Measurements from ENCODE around the gene CWC25. TPM values are rescaled to one million over a fixed set of nuclear protein-coding genes. Genes with fewer than 3 reads are reported as not detected.
"Not testable (repeated sequence)": the region's sequence is repeated elsewhere in the genome, so short reads cannot be mapped to it uniquely, and the experiment has no call there.

Gene CWC25
- polyA plus RNA-seq, 1 donor (not counting 4 experiments of a cell fraction or from before 2014, with no cell fraction given), result 14.9 TPM

DNA sequence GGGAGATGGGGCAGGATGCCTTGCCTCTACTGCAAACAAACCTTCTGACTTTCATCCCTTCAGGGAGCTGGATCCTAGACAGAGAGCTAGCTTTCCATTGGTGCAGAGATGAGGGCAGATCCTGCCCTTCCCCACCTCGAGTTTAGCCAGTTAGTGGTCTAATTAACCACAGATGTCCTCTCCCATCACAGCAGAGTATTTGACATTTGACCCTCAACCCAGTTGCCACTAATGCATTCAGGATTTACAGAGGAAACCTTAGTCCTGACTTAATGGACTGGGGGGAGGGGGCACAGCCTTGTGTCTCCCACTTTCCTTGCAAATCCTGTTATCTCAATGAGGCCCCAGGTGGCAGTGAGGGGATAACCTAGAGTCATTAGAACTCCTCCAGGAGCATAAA lies 35.9 kb downstream of the CWC25 start:
- no peaks in the 10 kb centered on the region for H3K9me3 ChIP-seq (ENCODE audit: control insufficient read depth, low read depth, low read length)
- H3K9me1 ChIP-seq (ENCODE audit: control insufficient read depth, extremely low read depth, insufficient read depth, low read length), result no peaks in the 10 kb centered on the region
- dilution Hi-C loops (cut with MboI; ENCODE audit: extremely low pct_ligation_motif_present, low sequenced_read_pairs), result no loop called here
- DNase-seq (ENCODE audit: low read depth, low spot score) (no peak), FAIRE-seq (no peak)
- peaks cover 4% of the 10 kb centered on the region for H3K4me1 ChIP-seq (ENCODE audit: control insufficient read depth, extremely low read depth, insufficient read depth, low read length)
- H3K4me3 ChIP-seq (ENCODE audit: control insufficient read depth in 2 of 3, extremely low read depth in 1 of 3, insufficient read depth in 2 of 3, low read depth in 1 of 3, low read length in 3 of 3), result no peak overlapping the region
- no peak overlapping the region for H3K9ac ChIP-seq (ENCODE audit: control insufficient read depth, extremely low read depth, insufficient read depth, low read length)
- H3K79me2 ChIP-seq (ENCODE audit: control insufficient read depth, insufficient read depth, low read length), result peaks cover 36% of the 10 kb centered on the region
- H2AFZ ChIP-seq (ENCODE audit: control insufficient read depth, low read length), result no peak overlapping the region
- H3K27ac ChIP-seq (ENCODE audit: control insufficient read depth, insufficient read depth, low read length), result no peak overlapping the region
- no peak overlapping the region for H3K4me2 ChIP-seq (ENCODE audit: control insufficient read depth, extremely low read depth, insufficient read depth, low read depth, low read length)
- TF ChIP-seq, protein P1, sequence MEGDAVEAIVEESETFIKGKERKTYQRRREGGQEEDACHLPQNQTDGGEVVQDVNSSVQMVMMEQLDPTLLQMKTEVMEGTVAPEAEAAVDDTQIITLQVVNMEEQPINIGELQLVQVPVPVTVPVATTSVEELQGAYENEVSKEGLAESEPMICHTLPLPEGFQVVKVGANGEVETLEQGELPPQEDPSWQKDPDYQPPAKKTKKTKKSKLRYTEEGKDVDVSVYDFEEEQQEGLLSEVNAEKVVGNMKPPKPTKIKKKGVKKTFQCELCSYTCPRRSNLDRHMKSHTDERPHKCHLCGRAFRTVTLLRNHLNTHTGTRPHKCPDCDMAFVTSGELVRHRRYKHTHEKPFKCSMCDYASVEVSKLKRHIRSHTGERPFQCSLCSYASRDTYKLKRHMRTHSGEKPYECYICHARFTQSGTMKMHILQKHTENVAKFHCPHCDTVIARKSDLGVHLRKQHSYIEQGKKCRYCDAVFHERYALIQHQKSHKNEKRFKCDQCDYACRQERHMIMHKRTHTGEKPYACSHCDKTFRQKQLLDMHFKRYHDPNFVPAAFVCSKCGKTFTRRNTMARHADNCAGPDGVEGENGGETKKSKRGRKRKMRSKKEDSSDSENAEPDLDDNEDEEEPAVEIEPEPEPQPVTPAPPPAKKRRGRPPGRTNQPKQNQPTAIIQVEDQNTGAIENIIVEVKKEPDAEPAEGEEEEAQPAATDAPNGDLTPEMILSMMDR (optimal IDR thresholded peaks at IDR 0.05 in 1 of 3, IDR thresholded peaks at IDR 0.05 in 1 of 3, conservative IDR thresholded peaks at IDR 0.05 in 1 of 3; ENCODE audit: extremely low read depth in 1 of 3, insufficient read depth in 2 of 3, low read length in 3 of 3), result no peak
- no peak for TF ChIP-seq EZH2 (IDR thresholded peaks at IDR 0.05; ENCODE audit: low read length)
- H3K27me3 ChIP-seq (ENCODE audit: control insufficient read depth, extremely low read depth, insufficient read depth, low read length), result no peaks in the 10 kb centered on the region
- peaks cover 3% of the 10 kb centered on the region for H4K20me1 ChIP-seq (ENCODE audit: control insufficient read depth, extremely low read depth, insufficient read depth, low read length)
- peaks cover 13 to 18% of the 10 kb centered on the region in 2 experiments for H3K36me3 ChIP-seq (ENCODE audit: control insufficient read depth in 2 of 2, extremely low read depth in 1 of 2, insufficient read depth in 2 of 2, low read length in 2 of 2)

DNA sequence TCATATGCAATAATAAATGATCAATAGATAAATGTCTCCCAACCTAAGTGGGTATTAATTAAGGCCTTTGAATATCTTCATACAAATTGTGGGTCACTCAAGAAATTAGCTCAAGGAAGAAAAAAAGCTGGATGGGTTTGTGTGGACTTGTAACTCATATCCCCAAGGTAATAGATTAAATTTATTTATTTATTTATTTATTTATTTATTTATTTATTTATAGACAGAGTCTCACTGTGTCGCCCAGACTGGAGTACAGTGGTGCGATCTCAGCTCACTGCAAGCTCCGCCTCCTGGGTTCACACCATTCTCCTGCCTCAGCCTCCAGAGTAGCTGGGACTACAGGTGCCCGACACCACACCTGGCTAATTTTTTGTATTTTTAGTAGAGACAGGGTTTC lies 37.1 kb downstream of the CWC25 start:
- H3K9me3 ChIP-seq (ENCODE audit: control insufficient read depth, low read depth, low read length); H3K27me3 ChIP-seq (ENCODE audit: control insufficient read depth, extremely low read depth, insufficient read depth, low read length); dilution Hi-C loops (cut with MboI; ENCODE audit: extremely low pct_ligation_motif_present, low sequenced_read_pairs); H3K4me1 ChIP-seq (ENCODE audit: control insufficient read depth, extremely low read depth, insufficient read depth, low read length); H3K4me2 ChIP-seq (ENCODE audit: control insufficient read depth, extremely low read depth, insufficient read depth, low read depth, low read length); H2AFZ ChIP-seq (ENCODE audit: control insufficient read depth, low read length); DNase-seq (ENCODE audit: low read depth, low spot score); H3K4me3 ChIP-seq (ENCODE audit: control insufficient read depth in 2 of 3, extremely low read depth in 1 of 3, insufficient read depth in 2 of 3, low read depth in 1 of 3, low read length in 3 of 3); FAIRE-seq; H3K9ac ChIP-seq (ENCODE audit: control insufficient read depth, extremely low read depth, insufficient read depth, low read length); H3K9me1 ChIP-seq (ENCODE audit: control insufficient read depth, extremely low read depth, insufficient read depth, low read length); H3K27ac ChIP-seq (ENCODE audit: control insufficient read depth, insufficient read depth, low read length); H4K20me1 ChIP-seq (ENCODE audit: control insufficient read depth, extremely low read depth, insufficient read depth, low read length): not testable (repeated sequence)
- peaks cover 18 to 22% of the 10 kb centered on the region in 2 experiments for H3K36me3 ChIP-seq (ENCODE audit: control insufficient read depth in 2 of 2, extremely low read depth in 1 of 2, insufficient read depth in 2 of 2, low read length in 2 of 2)
- peaks cover 26% of the 10 kb centered on the region for H3K79me2 ChIP-seq (ENCODE audit: control insufficient read depth, insufficient read depth, low read length)

DNA sequence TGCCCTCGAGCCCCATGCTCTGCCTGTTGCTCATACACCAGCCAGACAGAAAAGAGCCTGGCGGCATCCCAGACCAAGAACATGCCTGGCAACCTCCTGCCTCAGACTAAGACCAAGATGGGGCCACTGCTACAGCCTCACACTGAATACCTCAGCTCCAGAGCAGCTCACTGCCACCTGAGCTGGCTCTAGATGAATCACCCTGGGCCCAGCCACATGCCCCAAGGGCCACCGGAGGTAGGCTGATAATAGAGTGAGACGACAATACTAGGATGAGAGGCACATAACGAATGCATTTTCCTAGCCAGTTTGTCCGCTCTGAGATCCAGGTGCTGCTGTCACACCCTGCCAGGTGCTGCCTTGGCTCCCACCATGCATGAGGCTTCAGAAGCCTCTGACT lies 38.7 kb downstream of the CWC25 start:
- Histone ChIP-seq H3K9me1 (ENCODE audit: control insufficient read depth, extremely low read depth, insufficient read depth, low read length) (no peaks in the 10 kb centered on the region), H2AFZ (ENCODE audit: control insufficient read depth, low read length) (no peak overlapping the region), H3K9me3 (ENCODE audit: control insufficient read depth, low read depth, low read length) (no peaks in the 10 kb centered on the region), H3K4me2 (ENCODE audit: control insufficient read depth, extremely low read depth, insufficient read depth, low read depth, low read length) (no peak overlapping the region), H4K20me1 (ENCODE audit: control insufficient read depth, extremely low read depth, insufficient read depth, low read length) (peaks cover 3% of the 10 kb centered on the region), H3K27ac (ENCODE audit: control insufficient read depth, insufficient read depth, low read length) (no peak overlapping the region), H3K4me3 (ENCODE audit: control insufficient read depth in 2 of 3, extremely low read depth in 1 of 3, insufficient read depth in 2 of 3, low read depth in 1 of 3, low read length in 3 of 3) (no peak overlapping the region), H3K79me2 (ENCODE audit: control insufficient read depth, insufficient read depth, low read length) (peaks cover 18% of the 10 kb centered on the region), H3K36me3 (ENCODE audit: control insufficient read depth in 2 of 2, extremely low read depth in 1 of 2, insufficient read depth in 2 of 2, low read length in 2 of 2) (peaks cover 22 to 31% of the 10 kb centered on the region in 2 experiments), H3K9ac (ENCODE audit: control insufficient read depth, extremely low read depth, insufficient read depth, low read length) (no peak overlapping the region), H3K4me1 (ENCODE audit: control insufficient read depth, extremely low read depth, insufficient read depth, low read length) (peaks cover 4% of the 10 kb centered on the region), H3K27me3 (ENCODE audit: control insufficient read depth, extremely low read depth, insufficient read depth, low read length) (no peaks in the 10 kb centered on the region)
- peak; percentile 21 for DNase-seq (ENCODE audit: low read depth, low spot score)
- no peak for FAIRE-seq
- no peak for TF ChIP-seq EZH2 (IDR thresholded peaks at IDR 0.05; ENCODE audit: low read length)
- TF ChIP-seq, protein P1 (optimal IDR thresholded peaks at IDR 0.05 in 1 of 3, IDR thresholded peaks at IDR 0.05 in 1 of 3, conservative IDR thresholded peaks at IDR 0.05 in 1 of 3; ENCODE audit: extremely low read depth in 1 of 3, insufficient read depth in 2 of 3, low read length in 3 of 3), result no peak
- dilution Hi-C loops (cut with MboI; ENCODE audit: extremely low pct_ligation_motif_present, low sequenced_read_pairs), result no loop called here
